ENCODE data around the gene COL23A1.

DNA sequence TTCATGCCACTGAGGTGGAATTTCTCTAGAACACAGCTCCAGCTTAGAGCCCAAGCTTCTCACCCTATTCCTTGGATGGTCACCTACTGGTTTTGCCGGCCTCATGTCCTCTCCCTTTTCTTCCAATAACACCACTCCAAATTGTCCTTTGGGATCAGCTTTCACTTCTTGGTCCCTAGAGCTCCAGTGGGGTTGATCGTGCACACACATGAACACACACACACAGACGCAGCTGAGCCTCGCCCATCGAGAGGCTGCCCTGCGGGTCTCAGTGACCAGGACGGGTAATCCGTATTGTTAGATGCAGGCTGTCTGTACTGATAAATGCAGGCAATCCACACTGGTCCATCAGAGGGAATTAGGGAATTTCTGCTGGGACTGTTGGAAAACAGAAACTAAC, 6.9 kb downstream of the COL23A1 start:
- TF ChIP-seq, protein P1, sequence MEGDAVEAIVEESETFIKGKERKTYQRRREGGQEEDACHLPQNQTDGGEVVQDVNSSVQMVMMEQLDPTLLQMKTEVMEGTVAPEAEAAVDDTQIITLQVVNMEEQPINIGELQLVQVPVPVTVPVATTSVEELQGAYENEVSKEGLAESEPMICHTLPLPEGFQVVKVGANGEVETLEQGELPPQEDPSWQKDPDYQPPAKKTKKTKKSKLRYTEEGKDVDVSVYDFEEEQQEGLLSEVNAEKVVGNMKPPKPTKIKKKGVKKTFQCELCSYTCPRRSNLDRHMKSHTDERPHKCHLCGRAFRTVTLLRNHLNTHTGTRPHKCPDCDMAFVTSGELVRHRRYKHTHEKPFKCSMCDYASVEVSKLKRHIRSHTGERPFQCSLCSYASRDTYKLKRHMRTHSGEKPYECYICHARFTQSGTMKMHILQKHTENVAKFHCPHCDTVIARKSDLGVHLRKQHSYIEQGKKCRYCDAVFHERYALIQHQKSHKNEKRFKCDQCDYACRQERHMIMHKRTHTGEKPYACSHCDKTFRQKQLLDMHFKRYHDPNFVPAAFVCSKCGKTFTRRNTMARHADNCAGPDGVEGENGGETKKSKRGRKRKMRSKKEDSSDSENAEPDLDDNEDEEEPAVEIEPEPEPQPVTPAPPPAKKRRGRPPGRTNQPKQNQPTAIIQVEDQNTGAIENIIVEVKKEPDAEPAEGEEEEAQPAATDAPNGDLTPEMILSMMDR (conservative IDR thresholded peaks at IDR 0.05; ENCODE audit: low read depth, low read length) = no peak
- no peak for TF ChIP-seq EZH2 (IDR thresholded peaks at IDR 0.05; ENCODE audit: borderline replicate concordance, low read depth, low read length, poor library complexity, severe bottlenecking)
